CD4-positive, alpha-beta T cell treated with Interleukin-15 for 1 hour (primary cell): ENCODE results near the gene RANBP6.
"Not testable (repeated sequence)": the region's sequence is repeated elsewhere in the genome, so short reads cannot be mapped to it uniquely, and the experiment has no call there.

Experiments
- DNase-seq: peaks from one replicate; pipeline ENCODE4 v3.0.0-alpha.2; 2020

RANBP6 gene

DNA sequence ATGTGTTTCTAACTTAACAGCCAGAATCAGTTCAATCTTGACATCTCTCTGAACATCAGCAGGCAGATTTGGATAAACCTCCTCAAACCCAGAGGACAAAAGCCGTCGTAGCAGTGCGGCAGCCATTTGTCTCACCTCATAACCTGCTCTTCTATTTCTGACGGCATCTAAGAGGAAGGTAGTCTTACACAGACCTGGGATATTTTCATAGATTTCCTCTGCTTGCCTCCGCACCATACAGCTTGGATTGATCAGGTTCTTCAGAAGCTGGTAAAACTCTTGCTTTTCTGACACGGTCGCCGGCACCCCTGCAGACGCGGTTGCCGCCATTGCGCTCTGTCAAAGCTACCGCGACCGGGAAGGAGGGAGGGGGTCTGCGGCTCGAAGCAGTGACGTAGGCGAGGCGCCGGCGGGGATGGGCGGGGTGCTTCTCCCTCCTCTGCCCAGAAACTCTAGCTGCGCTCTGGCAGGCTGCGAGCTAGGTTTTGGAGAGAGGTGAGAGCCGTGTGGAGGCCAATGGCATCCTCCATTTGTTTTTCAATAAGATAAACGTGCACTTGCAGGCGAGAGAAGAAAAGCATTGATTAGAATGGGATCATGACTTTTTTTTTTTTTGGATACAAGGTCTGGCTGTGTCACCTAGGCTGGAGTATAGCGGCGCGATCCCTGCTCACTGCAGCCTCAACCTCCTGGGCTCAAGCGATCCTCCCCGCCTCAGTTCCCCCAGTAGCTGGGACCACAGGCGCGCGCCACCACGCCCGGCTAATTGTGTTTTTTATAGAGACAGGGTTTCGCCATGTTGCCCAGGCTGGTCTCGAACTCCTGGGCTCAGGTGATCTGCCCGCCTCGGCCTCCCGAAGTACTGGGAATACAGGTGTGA lies at the start of gene RANBP6:
Gene RANBP6, minus strand, starts transcription at position 347 of the 880 bp plus-strand sequence. Its CDS starts 17 bp downstream, at position 330.
- DNase-seq, result peak; percentile 90

DNA sequence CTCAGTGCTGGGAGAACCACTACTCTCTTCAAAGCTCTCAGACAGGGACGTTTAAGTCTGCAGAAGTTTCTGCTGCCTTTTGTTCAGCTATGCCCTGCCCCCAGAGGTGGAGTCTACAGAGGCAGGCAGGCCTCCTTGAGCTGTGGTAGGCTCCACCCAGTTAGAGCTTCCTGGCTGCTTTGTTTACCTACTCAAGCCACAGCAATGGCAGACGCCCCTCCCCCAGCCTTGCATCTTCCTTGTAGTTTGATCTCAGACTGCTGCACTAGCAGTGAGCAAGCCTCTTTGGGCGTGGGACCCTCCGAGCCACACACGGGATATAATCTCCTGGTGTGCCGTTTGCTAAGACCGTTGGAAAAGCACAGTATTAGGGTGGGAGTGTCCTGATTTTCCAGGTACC lies 47.7 kb upstream of the RANBP6 start:
- DNase-seq, result not testable (repeated sequence)

DNA sequence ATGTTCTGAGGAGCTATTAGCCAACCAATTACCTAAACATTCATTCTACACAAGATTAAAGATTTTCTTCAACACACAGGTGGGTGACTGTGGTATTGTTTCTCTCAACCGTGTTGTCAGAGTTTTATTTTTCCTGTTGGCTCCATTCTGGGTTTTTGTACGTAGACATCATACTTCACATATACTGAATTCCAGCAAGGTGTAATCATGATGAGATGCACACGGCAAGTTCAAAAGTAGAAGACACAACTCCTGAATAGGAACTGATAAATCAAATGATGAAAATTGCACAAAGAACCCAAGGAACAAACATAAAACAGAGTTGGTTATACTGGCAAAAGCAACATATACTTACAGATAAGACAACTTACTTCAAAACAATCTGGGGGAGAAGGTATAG lies 40.2 kb upstream of the RANBP6 start:
- no peak for DNase-seq

DNA sequence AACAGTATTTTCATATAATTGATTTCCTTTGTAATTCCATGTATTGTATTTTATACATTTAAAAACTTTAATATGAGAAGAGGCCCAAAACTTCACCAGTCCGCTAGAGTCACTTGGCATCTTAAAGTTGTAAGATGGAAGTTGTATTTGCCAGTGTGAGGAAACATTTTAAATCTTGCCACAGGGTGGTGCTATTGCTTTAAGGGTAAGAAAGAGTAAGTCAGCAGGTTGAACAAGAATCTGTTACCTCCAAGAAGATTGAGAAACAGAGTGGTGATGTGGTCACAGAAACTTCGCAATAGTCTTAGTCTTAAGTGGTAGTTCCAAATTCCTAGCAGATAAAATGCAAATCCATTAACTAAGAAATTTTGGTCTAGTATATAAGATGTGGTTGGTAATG lies 39.8 kb upstream of the RANBP6 start:
- DNase-seq, result no peak

DNA sequence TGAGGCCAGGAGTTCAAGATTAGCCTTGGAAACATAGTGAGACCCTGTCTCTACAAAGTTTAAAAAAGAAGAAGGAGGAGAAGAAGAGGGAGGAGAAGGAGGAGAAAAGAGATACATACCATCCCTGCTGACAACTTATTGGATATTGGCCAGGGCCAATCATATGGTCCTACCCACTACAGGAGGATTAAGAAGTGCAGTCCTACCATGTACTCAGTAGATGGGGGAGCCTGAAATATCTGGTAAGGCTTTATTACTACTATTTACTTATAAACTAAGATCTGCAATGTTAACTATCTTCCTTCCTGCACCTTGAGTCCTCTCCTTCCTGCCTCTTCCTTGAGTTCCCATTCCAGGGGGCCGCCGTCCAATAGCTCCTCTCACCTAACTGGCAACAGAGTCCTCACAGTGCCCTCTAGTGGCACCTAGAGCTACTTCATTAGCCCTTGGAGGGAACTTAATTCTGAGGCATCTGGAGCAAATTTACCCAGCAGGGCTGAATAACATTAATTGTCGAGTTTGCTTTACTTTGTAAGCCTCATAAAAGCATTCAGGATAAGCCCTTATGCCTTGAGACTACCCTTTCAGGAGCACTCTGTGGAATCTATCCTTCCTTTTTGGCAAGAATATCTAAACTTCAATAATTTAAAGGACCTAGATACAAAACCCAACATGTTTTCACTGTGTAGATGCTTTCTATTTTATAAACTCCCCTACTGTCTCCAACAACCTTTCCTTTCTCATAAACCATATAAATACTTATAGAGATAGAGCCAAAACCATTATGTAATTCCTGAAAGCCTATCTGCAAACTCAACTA lies 39.1 kb upstream of the RANBP6 start:
- DNase-seq, result peak; percentile 53

DNA sequence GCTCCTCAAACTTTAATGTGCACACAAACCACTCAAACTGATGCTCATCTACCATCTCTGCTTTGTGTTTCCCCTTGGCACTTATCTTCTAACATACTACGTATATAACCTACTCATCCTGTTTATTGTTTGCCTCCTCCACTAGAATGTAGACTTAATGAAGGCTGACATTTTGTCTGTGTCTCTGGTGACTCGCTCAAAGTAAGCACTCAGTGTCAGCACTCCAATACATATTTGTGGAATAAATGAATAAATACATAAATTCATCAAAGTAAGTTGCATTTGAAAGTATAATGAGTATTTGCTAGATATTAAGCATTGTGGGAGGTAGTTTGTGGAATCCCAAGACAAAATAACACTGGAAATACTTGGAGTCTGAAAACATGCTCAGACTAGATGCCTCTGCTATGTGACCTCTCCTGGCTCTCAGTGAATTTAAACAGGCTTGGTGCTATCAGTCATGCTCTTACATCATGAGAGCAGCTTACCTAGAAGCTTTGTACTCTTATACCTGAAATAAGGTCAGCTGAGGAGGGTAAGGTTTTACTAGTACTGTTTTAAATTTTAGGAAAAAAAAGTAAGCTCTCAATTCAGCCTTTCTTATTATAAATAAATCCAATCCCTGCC lies 37.0 kb upstream of the RANBP6 start:
- no peak for DNase-seq

DNA sequence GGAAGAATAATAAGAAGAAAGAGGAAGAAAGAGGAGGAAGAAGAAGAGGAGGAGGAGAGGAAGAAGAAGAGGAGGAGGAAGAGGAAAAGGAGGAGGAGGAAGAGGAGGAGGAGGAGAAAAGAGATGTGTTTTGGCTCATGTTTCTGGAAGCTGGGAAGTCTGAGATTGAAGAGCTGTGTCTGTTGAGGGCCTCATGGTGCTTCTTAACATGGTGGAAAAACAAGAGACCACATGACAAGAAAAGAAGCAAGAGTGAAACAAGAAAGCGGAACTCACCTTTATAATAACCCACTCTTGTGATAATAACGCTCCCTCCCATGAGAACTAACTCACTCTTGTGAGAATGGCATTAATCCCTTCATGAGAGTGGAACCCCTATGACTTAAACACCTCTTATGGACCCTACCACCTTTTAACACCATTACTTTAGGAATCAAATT lies 36.1 kb upstream of the RANBP6 start:
- no peak for DNase-seq

DNA sequence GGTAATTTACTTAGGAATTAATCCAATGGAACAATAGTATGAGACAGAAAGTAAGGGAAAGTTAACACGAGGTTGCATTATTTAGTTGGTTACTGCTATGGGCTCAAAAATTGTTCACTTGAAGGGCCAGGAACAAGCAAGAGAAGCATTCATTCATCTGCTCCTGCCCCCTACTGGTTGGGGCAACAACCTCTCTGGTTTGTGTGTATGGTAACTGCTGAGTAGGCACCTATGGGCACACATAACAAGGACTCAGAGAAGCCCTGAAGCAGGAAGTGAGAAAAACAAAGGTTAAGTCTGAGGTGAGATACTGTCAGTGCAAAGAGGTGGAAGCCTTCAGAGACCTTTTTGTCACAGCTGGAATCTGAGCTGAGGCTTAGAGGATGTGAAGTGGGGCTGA lies 34.4 kb upstream of the RANBP6 start:
- DNase-seq, result no peak

DNA sequence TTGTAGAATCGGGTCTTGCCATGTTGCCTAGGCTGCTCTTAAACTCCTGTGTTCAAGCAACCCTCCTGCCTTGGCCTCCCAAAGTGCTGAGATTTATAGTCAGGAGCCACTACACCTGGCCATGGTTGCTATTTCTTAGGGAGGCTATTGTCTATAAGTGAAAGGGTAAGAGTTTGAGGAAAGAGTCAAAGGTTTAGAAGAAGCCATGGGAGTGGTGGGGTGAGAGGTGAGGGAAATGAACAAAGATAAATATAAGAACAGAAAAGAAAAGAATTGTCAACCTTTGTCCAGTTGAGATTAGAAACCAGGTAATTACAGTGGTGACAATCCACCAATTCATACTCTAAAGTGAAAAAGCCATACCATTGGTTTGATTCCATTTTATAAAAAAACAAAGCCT lies 32.6 kb upstream of the RANBP6 start:
- DNase-seq, result no peak

DNA sequence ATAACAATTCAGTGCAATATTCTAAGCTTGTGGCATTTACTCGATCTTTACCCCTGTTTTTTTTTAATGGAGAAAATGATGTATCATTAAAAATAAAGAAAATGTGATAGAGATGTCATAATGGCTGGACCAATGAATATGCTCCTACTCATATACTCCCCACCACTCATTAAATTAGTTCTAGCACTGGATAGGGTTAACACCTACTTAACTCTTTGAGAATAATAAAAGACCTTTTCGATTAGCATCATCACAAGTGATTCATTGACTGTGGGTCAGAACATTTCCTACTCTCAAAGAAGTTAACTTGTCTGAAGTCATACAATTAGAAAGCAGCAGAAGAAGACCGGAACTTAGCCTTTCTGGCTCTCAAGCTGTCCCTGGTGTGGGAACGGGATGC lies 31.6 kb upstream of the RANBP6 start:
- no peak for DNase-seq

DNA sequence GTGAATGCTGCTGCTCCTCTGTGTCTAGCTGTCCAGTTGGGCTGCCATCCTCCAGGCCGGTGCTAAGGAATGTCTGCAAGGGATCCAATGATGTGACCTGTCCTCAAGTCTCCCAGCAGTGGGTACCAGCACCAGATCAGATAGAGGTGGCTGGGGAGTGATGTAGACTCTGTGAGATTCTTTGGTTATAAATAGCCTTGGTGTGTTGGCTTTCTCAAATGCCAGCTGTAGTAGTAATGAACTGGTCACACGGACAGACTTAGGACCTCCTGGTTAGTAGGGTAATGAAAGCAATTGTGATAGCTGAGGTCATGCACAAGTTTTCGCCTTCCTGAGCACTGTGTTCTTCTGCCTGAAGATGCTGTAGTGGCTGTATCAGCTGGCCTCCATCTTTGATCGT lies 29.9 kb upstream of the RANBP6 start:
- no peak for DNase-seq

DNA sequence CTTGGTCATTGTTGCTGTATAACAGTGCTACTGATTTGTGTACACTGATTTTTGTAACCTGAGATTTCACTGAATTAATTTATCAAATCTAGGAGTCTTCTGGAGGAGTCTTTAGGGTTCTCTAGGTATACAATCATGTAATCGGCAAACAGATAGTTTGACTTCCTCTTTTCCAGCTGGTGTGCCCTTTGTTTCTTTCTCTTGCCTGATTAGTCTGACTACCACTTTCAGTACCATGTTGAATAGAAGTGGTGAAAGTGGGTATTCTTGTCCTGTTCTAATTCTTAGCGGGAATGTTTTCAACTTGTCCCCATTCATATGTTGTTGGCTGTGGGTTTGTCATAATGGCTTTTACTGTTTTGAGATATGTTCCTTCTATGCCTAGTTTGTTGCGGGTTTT lies 24.7 kb upstream of the RANBP6 start:
- DNase-seq, result no peak

DNA sequence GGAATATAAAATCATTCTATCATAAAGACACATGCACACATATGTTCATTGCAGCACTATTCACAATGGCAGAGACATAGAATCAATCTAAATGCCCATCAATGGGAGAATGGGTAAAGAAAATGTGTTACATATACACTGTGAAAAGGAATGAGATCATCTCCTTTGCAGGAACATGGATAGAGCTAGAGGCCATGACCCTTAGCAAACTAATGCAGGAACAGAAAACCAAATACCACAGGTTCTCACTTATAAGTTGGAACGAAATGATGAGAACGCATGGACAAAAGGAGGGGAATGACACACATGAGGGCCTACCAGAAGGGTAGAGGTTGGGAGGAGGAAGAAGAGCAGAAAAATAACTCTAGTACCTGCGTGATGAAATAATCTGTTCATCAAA lies 21.0 kb upstream of the RANBP6 start:
- no peak for DNase-seq

DNA sequence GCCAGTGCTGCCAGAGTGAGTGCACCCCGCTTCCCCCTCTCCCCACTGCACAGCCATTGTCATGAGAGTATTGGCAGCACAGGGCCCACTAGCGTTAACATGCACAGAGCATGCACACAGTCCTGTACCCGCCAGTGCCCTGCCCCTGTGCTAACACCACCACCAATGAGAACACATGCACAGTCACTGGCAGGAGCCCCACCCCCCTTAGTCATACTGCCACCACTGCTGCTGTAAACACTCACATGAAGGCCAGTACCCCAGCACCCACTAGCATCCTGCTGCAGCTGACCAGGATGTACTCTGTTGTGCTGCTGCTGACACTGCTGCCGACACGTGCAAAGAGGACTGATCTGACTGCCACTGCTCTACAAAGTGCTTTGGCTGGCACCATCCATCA lies 19.5 kb upstream of the RANBP6 start:
- DNase-seq, result no peak

DNA sequence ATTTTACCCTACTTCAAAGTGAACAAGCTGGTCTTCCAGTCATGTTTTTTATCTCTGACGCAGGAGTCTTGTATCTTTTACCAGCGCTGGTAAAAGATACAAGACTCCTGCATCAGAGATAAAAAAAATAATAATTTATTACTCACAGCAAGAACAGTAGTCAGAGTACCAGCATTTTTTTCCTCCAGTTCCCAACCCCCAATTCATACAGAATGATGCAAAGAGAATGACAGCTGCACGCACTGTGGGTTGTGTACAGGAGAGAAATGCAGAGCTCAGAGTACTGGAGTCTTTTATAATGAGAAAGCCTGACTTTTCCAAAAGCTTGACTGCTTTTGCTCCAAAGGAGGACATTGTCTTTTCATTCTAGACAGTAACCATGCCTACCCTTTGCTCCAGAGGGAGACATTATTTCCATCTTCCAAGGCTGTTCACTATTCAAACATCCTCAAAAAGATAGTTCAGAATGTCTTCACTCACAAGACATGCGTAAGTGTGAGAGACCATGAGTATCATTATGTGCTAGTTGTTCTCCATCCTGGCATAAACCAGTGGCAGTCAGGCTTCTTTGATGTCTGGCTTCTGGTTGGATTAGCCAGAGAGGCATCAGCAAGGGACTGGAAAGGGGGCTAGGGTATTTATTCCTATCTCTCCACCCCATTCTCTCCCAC lies 14.3 kb upstream of the RANBP6 start:
- DNase-seq, result no peak

DNA sequence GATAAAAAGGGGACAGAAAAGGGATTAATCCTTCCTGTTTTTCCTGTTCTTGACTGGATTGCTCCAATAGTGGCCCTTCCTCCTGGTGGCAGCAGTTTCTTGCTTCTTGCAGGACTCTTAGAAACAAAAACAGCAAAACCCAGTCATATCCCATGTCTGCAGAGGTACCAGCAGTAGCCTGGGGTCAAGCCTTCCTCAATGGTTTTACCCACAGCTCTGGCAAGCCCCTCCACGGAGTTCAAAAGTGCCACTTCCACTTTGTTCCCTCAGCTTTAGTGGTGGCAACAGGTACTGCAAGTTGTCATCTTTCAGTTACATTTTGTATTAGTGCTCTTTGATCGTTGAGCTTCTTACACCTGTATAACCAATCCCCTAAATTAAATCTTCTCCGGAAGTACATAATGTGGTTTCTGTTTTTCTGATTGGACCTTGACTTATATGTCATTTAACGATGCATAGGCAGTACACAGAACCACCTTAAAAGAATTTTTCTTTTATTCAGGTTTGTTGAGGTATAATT lies 8.7 kb upstream of the RANBP6 start:
- DNase-seq, result no peak

DNA sequence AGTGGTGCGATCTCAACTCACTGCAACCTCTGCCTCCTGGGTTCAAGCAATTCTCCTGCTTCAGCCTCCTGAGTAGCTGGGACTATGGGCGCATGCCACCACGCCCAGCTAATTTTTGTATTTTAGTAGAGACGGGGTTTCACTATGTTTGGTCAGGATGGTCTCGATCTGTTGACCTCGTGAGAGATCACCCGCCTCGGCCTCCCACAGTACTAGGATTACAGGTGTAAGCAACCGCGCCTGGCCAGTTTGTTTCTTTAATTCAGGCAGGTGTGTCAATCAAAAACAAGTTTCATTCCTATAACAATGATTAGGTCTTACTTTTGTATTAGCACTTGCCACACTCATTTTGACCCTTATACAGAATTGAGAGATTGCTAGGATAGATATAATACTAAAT lies 1.6 kb upstream of the RANBP6 start:
- not testable (repeated sequence) for DNase-seq

DNA sequence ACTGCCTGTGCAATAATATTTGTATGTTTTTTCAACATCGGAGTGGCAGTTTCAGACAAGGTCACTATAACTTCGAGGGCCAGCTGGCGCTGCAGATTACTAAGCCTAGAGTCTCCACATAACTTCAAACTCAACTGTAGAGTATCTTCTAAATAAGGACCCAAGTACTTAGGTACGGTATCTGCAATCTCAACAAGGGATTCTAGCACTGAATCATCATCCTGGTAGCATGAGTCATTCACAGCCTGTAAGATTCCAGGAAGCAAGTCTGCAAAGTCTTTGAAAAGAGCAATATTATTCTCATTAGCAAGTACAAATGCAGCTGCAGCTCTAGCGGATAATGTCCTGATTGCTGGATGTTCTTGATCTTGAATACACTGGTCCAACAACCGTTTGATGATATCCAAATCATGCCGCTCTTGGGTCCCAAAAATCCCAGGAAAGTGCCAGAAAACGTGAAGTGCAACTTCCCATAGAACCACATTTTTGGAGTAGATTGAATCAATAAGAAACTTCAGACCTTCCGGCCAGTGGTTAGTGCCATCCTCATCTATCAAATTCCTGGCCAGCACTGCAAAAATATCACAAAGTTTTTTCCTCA lies 654 bp downstream of the RANBP6 start:
- DNase-seq, result no peak

DNA sequence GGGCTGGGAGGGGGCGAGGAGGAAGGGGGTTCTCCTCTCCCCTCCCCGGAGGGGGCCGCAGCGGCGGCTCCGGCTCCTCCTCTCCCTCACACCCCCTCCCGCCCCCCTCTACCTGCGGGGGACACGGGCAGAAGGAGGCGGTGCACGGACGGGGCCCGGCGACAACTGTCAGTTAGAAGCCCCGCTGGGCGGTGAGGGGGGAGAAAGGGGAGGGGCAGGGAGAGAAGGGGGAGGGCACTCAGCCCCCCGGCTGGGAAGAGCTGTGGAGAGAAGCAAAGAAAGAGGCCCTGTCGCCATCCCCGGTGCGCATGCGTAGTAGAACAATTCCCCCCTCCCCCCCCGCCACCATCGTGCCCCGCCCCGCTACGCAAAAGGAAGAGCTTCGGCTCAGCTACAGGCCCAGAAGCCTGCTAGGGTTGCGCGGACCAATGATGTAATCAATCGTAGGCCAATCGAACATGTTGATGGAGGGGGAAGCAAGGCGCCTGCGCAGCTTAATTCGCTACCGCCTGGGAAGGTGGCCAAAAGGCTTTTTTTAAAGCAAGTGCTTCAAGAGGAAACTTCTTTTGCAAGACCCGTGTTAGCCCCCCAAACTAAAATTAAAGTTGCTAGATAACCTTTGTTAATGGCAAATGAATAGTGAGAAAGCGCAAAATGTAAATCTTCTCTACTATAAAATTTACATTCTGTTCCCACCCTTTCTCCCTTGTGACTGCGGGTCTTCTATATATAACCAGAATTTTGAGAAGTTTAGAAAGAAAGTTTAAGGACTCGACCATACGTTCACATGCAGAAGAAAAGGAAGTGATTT lies 7.0 kb downstream of the RANBP6 start:
- DNase-seq, result peak; percentile 98

DNA sequence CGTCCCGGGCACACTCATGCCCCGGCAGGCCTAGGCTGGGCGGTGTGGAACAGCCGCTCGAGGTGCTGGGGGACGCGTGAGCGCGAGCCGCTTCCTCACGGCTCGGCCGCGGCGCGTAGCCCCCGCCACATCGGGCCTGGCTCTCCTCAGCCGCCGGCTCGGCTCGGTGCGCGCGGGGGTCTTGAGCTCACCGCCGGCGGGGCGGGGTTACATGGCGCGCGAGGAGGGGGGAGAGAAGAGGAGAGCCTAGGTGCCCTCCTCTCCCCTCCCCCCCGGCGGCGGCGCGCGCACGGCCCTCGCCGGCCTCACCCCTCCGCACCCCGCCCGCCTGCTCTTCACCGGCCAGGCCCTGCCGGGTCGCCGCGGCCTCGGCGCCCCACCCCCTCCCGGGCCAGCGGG lies 7.7 kb downstream of the RANBP6 start:
- DNase-seq, result peak; percentile 83

DNA sequence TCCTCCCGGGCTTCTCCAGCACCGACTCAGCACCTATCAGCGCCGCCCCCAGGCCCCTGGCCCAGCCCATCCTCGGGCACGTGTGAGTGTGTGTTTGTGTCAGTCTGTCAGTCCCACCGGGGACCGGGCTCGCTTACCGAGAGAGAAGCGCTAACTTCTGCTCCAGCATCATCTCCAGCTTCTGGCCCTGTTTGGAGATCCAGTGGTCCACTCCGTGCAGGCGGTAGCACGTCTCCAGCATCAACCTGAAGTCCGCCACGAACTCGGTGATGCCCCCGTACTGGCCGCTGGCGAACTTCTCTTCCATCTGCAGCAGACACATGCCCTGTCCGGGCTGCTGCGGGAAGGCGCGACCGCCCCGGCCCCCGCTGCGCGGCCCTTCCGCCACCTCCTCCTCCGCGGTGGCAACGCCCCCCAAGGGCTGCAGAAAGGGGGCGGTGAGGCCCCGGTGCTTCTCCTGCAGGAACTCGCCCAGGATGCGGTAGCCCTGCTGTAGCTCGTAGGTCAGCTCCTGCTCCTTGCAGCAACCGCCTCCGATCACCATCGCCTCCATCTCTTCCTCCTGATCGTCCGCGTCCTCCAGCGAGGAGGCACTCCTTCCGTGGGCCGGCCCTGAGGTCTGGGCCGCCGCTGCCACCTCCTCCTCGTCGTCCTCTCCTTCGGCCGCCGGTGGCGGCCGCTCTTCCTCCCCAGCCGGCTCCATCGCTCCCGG lies 8.2 kb downstream of the RANBP6 start:
- DNase-seq, result peak; percentile 92
